GM03348 (cell line): Measurements from ENCODE around the gene DLGAP1.

Experiments
- DNase-seq: peaks from one replicate; pipeline ENCODE4 v3.0.0; 2012; ENCODE audit warnings: low spot score

Gene DLGAP1

GRCh38 chr18:3448838-3449511 lies 1006.1 kb downstream of the DLGAP1 start:
- DNase-seq = no peak

GRCh38 chr18:3447895-3448837 lies 1006.9 kb downstream of the DLGAP1 start:
- peak; percentile 93 for DNase-seq

GRCh38 chr18:3447068-3447894 lies 1007.8 kb downstream of the DLGAP1 start:
- DNase-seq = peak; percentile 44
